ENCODE measurements around the gene SERPINI2.

DNA sequence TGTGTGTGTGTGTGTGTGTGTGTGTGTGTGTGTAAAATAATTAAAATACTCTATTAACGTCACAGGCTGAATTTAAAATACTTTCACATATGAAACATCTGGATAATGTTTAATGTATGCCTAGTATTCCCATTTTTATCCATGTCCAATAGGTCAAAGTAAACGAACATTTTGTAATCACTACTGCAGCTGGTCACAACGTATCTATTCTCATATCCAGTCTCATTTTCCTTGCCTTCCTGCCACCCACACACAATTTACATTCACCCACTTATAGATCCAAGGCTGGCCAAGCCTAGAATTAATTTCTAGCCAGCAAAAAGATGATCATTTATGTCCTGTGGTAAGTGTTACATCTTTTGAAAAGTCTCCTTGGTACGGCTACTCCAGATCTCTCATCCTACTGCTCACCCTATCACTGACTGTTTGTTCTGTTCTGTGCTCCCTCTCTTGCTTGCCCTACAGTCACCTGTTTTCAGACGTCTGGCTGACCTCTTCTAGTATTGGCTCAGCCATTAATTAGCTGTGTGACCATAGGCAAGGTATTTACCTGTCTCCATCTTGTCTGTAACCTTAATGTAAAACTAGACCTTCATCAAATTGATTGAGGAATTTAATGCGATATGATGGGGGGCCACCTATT is 17.6 kb downstream of the SERPINI2 start:
- TF ChIP-seq, protein P1, sequence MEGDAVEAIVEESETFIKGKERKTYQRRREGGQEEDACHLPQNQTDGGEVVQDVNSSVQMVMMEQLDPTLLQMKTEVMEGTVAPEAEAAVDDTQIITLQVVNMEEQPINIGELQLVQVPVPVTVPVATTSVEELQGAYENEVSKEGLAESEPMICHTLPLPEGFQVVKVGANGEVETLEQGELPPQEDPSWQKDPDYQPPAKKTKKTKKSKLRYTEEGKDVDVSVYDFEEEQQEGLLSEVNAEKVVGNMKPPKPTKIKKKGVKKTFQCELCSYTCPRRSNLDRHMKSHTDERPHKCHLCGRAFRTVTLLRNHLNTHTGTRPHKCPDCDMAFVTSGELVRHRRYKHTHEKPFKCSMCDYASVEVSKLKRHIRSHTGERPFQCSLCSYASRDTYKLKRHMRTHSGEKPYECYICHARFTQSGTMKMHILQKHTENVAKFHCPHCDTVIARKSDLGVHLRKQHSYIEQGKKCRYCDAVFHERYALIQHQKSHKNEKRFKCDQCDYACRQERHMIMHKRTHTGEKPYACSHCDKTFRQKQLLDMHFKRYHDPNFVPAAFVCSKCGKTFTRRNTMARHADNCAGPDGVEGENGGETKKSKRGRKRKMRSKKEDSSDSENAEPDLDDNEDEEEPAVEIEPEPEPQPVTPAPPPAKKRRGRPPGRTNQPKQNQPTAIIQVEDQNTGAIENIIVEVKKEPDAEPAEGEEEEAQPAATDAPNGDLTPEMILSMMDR (IDR thresholded peaks at IDR 0.05; ENCODE audit: low read depth, low read length, poor library complexity, severe bottlenecking): no peak
- TF ChIP-seq EZH2phosphoT487 (IDR thresholded peaks at IDR 0.05; ENCODE audit: borderline replicate concordance, low read length): no peak

Measured in DOHH2 (cell line).